ENCODE results near the gene PPFIA4.
"Not testable (repeated sequence)": the region's sequence is repeated elsewhere in the genome, so short reads cannot be mapped to it uniquely, and the experiment has no call there.

PPFIA4 gene

GRCh38 chr1:203026031-203026665 is at the start of gene PPFIA4:
Gene PPFIA4 (plus strand): TSS chr1:203026491. CDS start chr1:203039009, 12,518 bp downstream.
- peak; percentile 81 for DNase-seq

- DNase-seq: no peak
These were observed 49.7 kb upstream of the PPFIA4 start for GRCh38 chr1:202976633-202977032.

GRCh38 chr1:202979459-202979858 is 46.8 kb upstream of the PPFIA4 start:
- DNase-seq: no peak

- no peak for DNase-seq
These were observed 44.4 kb upstream of the PPFIA4 start for GRCh38 chr1:202981939-202982338.

- DNase-seq: no peak
These were observed 43.4 kb upstream of the PPFIA4 start for GRCh38 chr1:202982715-202983430.

- not testable (repeated sequence) for DNase-seq
These were observed 40.2 kb upstream of the PPFIA4 start for GRCh38 chr1:202986120-202986519.

GRCh38 chr1:202987255-202987654 is 39.0 kb upstream of the PPFIA4 start:
- DNase-seq: no peak

- DNase-seq: no peak
These were observed 38.2 kb upstream of the PPFIA4 start for GRCh38 chr1:202987922-202988583.

GRCh38 chr1:202989879-202990278 is 36.4 kb upstream of the PPFIA4 start:
- no peak for DNase-seq

- no peak for DNase-seq
These were observed 35.2 kb upstream of the PPFIA4 start for GRCh38 chr1:202991112-202991511.

GRCh38 chr1:202994756-202995155 is 31.5 kb upstream of the PPFIA4 start:
- no peak for DNase-seq

GRCh38 chr1:202998836-202999750 is 27.2 kb upstream of the PPFIA4 start:
- peak; percentile 68 for DNase-seq

- no peak for DNase-seq
These were observed 25.9 kb upstream of the PPFIA4 start for GRCh38 chr1:203000217-203000944.

- no peak for DNase-seq
These were observed 24.3 kb upstream of the PPFIA4 start for GRCh38 chr1:203001986-203002385.

GRCh38 chr1:203002951-203003350 is 23.3 kb upstream of the PPFIA4 start:
- DNase-seq: no peak

GRCh38 chr1:203005395-203006142 is 20.7 kb upstream of the PPFIA4 start:
- DNase-seq: not testable (repeated sequence)

- DNase-seq: peak; percentile 96
These were observed 19.1 kb upstream of the PPFIA4 start, which contains the start of gene TMEM183A for GRCh38 chr1:203006948-203007871. Gene TMEM183A (plus strand): TSS chr1:203007374. CDS start chr1:203007466, 92 bp downstream.

- DNase-seq: no peak
These were observed 17.1 kb upstream of the PPFIA4 start for GRCh38 chr1:203009185-203009584.

- no peak for DNase-seq
These were observed 14.7 kb upstream of the PPFIA4 start for GRCh38 chr1:203011582-203011981.

GRCh38 chr1:203017061-203017460 is 9.2 kb upstream of the PPFIA4 start:
- no peak for DNase-seq
